Parathyroid adenoma (tissue), 2 donors: ENCODE data around the gene CCL18.

Experiments
- H2AFZ ChIP-seq: fragments of 300-600 bp; sonication (generic); one replicate; pipeline ENCODE4 v1.7.0; 2017; ENCODE audit warnings: antibody characterized with exemption, mild to moderate bottlenecking
- H3K27ac ChIP-seq: fragments of 300-600 bp; sonication (generic); one replicate; pipeline ENCODE4 v1.7.0; 2017
- H3K27me3 ChIP-seq: fragments of 300-600 bp; sonication (generic); one replicate; pipeline ENCODE4 v1.7.0; 2017; ENCODE audit warnings: low read length; ENCODE audit not compliant: control insufficient read depth, insufficient read depth
- H3K36me3 ChIP-seq: fragments of 300-600 bp; sonication (generic); one replicate; pipeline ENCODE4 v1.7.0; 2017; ENCODE audit warnings: low read length; ENCODE audit not compliant: control insufficient read depth, insufficient read depth
- H3K4me1 ChIP-seq: fragments of 300-600 bp; sonication (generic); one replicate; pipeline ENCODE4 v1.7.0; 2017; ENCODE audit warnings: control low read depth
- H3K4me2 ChIP-seq: fragments of 300-600 bp; sonication (generic); one replicate; pipeline ENCODE4 v1.7.0; 2017; ENCODE audit warnings: low read length
- H3K4me3 ChIP-seq: fragments of 300-600 bp; sonication (generic); one replicate; pipeline ENCODE4 v1.7.0; 2017; ENCODE audit warnings: low read depth, low read length
- H3K79me2 ChIP-seq: fragments of 300-600 bp; sonication (generic); one replicate; pipeline ENCODE4 v1.7.0; 2017; ENCODE audit warnings: control low read depth
- H3K9ac ChIP-seq: fragments of 300-600 bp; sonication (generic); one replicate; pipeline ENCODE4 v1.7.0; 2017; ENCODE audit warnings: mild to moderate bottlenecking
- H3K9me3 ChIP-seq: fragments of 300-600 bp; sonication (generic); one replicate; pipeline ENCODE4 v1.7.0; 2017; ENCODE audit warnings: low read length; ENCODE audit not compliant: control insufficient read depth
- CTCF ChIP-seq: fragments of 300-600 bp; sonication (generic); IDR thresholded peaks from one replicate; pipeline ENCODE4 v1.7.0; 2017; ENCODE audit warnings: antibody characterized with exemption, mild to moderate bottlenecking
- donor health status: primary hyperparathyroidism.

Gene CCL18

GRCh38 chr17:36019423-36019822 lies 44.6 kb upstream of the CCL18 start:
- no peak for TF ChIP-seq CTCF
- H3K79me2 ChIP-seq = no peaks in the 10 kb centered on the region

GRCh38 chr17:36024106-36024869 lies 39.8 kb upstream of the CCL18 start:
- no peak overlapping the region for H2AFZ ChIP-seq
- H3K27me3 ChIP-seq = no peaks in the 10 kb centered on the region

More at GRCh38 chr17:36019423-36019822, 44.6 kb upstream of the CCL18 start:
- no peaks in the 10 kb centered on the region for H3K4me1 ChIP-seq
- no peak overlapping the region for H3K4me2 ChIP-seq
- H3K9me3 ChIP-seq = no peaks in the 10 kb centered on the region
- no peak overlapping the region for H2AFZ ChIP-seq
- no peak overlapping the region for H3K4me3 ChIP-seq
- H3K36me3 ChIP-seq = no peaks in the 10 kb centered on the region
- H3K27me3 ChIP-seq = no peaks in the 10 kb centered on the region
- H3K27ac ChIP-seq = no peak overlapping the region
- H3K9ac ChIP-seq = no peak overlapping the region

GRCh38 chr17:36027761-36028160 lies 36.3 kb upstream of the CCL18 start:
- H3K9ac ChIP-seq = no peak overlapping the region
- H3K9me3 ChIP-seq = no peaks in the 10 kb centered on the region
- no peaks in the 10 kb centered on the region for H3K36me3 ChIP-seq
- TF ChIP-seq CTCF = no peak
- no peaks in the 10 kb centered on the region for H3K27me3 ChIP-seq
- no peak overlapping the region for H2AFZ ChIP-seq
- no peak overlapping the region for H3K4me3 ChIP-seq
- H3K79me2 ChIP-seq = no peaks in the 10 kb centered on the region
- H3K27ac ChIP-seq = no peak overlapping the region
- H3K4me2 ChIP-seq = no peak overlapping the region
- H3K4me1 ChIP-seq = no peaks in the 10 kb centered on the region

More at GRCh38 chr17:36024106-36024869, 39.8 kb upstream of the CCL18 start:
- no peak for TF ChIP-seq CTCF
- Histone ChIP-seq H3K36me3 (no peaks in the 10 kb centered on the region), H3K4me2 (no peak overlapping the region), H3K4me1 (no peaks in the 10 kb centered on the region), H3K79me2 (no peaks in the 10 kb centered on the region), H3K27ac (no peak overlapping the region), H3K4me3 (no peak overlapping the region), H3K9me3 (no peaks in the 10 kb centered on the region), H3K9ac (no peak overlapping the region)

- Histone ChIP-seq H3K27me3 (no peaks in the 10 kb centered on the region), H3K27ac (no peak overlapping the region), H3K9me3 (no peaks in the 10 kb centered on the region), H2AFZ (no peak overlapping the region), H3K4me2 (no peak overlapping the region), H3K4me3 (no peak overlapping the region), H3K4me1 (no peaks in the 10 kb centered on the region), H3K9ac (no peak overlapping the region), H3K36me3 (no peaks in the 10 kb centered on the region), H3K79me2 (no peaks in the 10 kb centered on the region)
- TF ChIP-seq CTCF = no peak
These were observed 33.1 kb upstream of the CCL18 start for GRCh38 chr17:36030956-36031355.

GRCh38 chr17:36034127-36034526 lies 29.9 kb upstream of the CCL18 start:
- no peaks in the 10 kb centered on the region for H3K27me3 ChIP-seq
- no peaks in the 10 kb centered on the region for H3K9me3 ChIP-seq
- H3K4me1 ChIP-seq = no peaks in the 10 kb centered on the region
- no peak overlapping the region for H3K4me2 ChIP-seq
- no peak for TF ChIP-seq CTCF
- H3K27ac ChIP-seq = no peak overlapping the region
- H2AFZ ChIP-seq = no peak overlapping the region
- H3K4me3 ChIP-seq = no peak overlapping the region
- H3K9ac ChIP-seq = no peak overlapping the region
- H3K36me3 ChIP-seq = no peaks in the 10 kb centered on the region
- no peaks in the 10 kb centered on the region for H3K79me2 ChIP-seq
